HG02885 (cell line): ENCODE data around the gene ABI3.

Source experiments
- ATAC-seq: cut with Tn5 transposase; IDR thresholded peaks from one replicate; pipeline ENCODE4 v1.9.1; 2021; ENCODE audit warnings: mild to moderate bottlenecking; ENCODE audit not compliant: unreplicated experiment, poor library complexity

ABI3 gene

DNA sequence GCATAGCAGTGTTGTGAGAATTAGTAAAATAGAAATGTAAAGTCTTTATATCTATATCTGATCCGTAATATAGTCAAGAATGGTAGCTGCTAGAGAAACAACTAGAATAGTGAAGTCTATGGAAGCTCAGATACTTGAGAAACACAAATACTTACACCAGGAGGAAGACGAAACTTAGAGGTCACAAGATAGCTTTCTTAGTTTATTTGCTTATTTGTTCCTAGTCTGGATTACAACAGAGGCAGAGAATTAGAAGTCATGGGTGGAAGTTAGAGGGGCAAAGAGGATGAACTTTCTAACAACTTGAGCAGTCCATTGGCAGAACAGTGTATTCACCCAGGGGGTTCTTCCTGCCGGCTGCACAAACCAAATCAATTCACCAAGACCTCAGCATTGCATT, 14.0 kb upstream of the ABI3 start:
- ATAC-seq = no peak

DNA sequence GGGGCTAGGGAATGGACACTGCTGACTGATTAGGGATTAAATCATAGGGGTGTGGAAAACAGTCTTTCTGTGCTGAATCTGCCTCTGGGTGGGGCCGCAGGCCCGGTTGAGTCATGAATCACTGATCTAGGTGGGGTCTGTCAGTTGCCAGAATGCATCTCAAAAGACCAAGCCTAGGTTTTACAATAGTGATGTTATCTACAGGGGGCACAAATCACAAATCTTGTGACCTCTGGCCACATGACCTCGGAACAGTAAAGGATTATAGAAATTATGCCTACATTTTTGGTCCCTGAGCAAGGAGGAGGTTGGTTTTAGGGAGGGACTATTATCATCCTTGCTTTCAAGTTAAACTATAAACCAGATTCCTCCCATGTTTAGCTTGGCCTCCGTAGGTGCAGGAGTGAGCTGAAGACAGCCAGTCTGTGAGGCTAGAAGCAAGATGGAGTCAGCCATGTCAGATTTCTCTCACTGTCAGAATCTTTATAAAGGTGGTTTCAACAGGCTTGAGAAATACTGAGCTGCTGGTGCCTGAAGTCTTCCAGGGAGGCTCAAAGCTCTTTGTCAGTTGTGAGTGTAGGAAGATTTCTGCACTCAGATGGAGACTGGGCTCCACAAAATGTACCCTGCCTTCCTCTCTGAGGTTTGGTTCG, 13.0 kb upstream of the ABI3 start:
- no peak for ATAC-seq

DNA sequence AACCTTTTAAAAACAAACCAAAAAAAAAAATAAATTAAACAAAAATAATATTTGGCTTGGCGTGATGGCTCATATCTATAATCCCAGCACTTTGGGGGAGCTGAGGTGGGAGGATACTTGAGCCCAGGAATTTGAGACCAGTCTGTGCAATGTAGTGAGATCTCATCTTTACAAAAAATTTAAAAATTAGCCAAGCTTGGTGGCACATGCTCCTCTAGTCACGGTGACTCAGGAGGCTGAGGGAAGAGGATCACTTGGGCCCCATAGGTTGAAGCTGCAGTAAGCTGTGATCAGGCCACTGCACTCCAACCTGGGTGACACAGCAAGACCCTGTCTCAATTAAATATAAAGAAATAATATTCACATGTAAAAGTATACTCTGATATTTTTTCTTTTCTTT, 12.3 kb upstream of the ABI3 start:
- no peak for ATAC-seq

GRCh38 chr17:49200423-49201083, 10.0 kb upstream of the ABI3 start:
- no peak for ATAC-seq

- no peak for ATAC-seq
Measured at GRCh38 chr17:49201481-49201927, 9.0 kb upstream of the ABI3 start.

DNA sequence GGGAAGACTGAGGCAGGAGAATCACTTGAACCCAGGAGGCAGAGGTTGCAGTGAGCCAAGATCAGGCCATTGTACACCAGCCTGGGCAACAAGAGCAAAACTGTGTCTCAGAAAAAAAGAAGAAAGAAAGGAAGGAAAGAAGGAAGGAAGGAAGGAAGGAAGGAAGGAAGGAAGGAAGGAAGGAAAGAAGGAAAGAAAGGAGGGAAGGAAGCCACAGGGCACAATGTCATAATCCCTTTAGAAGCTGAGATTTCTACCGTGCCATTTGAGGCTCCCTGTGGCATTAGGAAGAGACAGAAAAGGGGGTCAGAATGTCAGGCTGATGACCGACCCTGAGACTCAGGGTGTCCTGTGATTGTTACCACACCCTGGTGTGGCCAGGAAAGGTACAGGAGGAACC, 6.7 kb upstream of the ABI3 start:
- no peak for ATAC-seq

- ATAC-seq = no peak
Measured at GRCh38 chr17:49204516-49204915, 6.0 kb upstream of the ABI3 start.

GRCh38 chr17:49209061-49209571, 1.4 kb upstream of the ABI3 start:
- ATAC-seq = no peak

DNA sequence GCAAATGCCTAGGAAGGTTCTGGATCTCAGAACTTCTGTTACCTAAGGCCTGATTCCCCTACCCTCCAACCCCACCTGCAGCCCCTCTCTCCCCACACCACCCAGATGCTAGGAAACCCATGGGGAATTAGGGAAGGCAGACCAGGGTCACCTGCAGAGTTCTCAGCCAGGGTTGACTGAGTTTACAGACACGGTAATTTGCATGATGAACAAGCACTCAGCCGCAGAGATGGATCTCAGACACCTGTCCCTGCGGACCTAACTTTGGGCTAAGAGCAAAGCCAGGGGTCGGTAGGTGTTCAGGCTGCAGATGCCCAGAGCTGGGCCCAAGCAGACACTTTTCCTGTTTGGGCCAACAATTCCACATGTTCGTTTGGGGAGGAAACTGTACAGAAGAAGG, 2.9 kb downstream of the ABI3 start:
- no peak for ATAC-seq

GRCh38 chr17:49213847-49214246, 3.3 kb downstream of the ABI3 start:
- no peak for ATAC-seq

GRCh38 chr17:49214676-49215360, 4.3 kb downstream of the ABI3 start:
- ATAC-seq = no peak

- ATAC-seq = no peak
Measured at GRCh38 chr17:49216482-49216881, 6.0 kb downstream of the ABI3 start.

DNA sequence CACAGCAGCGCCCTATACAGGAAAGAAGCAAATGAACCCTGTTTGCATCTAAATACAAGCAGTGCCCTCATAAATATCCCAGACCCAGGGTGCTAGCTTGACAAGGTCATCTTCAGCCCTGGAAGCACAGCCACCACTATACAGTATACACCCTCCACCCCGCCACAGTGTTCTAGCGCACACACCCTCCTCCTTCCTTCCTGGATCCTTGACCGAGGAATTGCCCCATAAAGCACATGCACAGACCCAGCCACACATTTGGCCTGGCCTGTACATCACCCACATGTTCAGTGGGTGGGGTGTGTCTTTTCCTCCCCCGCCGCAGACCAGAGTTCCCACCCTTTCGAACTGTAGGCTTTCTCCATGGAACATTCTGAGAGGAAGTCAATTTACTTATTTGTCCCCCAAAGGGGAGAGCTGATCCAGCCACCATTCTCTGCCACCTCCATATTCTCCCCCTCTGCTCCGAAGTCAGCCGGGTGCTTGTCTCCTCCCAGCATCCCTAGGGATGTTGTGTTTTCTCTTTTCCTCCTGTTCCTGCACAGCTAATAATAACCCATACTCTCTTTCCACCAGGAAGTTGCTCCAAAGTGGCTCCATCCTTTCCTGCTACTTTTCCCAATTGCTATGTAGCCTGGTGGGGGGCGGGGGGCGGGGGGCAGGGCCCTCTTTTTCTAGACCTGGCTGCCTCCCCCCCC, 6.6 kb downstream of the ABI3 start:
- no peak for ATAC-seq

DNA sequence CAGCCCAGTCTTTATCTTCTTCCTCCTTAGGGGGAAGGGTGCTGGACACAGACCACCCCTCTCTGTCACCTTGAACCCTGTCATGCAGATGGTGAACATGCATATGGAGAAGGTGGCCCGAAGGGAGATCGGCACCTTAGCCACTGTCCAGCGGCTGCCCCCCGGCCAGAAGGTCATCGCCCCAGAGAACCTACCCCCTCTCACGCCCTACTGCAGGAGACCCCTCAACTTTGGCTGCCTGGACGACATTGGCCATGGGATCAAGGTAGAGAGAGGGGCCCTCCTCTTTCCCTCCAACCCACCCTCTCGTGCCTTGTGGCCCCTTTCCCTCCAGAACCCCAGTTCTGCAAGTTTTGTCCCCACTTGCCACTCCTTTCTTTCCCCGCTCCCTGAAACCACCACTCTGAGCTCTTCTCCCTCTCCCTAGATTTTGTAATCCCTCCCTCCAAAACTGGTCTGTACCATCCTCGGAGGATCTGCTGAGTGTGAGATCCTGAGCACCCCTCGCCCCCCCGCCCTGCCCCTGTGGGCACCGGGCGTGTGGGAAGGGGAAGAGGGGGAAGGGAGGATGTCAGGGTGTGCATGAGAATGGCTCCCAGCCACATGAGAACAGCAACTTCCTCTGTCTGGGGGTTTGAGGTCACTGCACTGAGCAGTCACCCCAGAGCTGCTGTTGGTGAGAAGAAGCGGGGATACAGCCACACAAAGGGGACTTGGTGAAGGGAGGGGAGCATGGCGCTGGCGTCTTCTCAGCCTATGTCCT, 7.3 kb downstream of the ABI3 start:
- ATAC-seq = peak; percentile 57

DNA sequence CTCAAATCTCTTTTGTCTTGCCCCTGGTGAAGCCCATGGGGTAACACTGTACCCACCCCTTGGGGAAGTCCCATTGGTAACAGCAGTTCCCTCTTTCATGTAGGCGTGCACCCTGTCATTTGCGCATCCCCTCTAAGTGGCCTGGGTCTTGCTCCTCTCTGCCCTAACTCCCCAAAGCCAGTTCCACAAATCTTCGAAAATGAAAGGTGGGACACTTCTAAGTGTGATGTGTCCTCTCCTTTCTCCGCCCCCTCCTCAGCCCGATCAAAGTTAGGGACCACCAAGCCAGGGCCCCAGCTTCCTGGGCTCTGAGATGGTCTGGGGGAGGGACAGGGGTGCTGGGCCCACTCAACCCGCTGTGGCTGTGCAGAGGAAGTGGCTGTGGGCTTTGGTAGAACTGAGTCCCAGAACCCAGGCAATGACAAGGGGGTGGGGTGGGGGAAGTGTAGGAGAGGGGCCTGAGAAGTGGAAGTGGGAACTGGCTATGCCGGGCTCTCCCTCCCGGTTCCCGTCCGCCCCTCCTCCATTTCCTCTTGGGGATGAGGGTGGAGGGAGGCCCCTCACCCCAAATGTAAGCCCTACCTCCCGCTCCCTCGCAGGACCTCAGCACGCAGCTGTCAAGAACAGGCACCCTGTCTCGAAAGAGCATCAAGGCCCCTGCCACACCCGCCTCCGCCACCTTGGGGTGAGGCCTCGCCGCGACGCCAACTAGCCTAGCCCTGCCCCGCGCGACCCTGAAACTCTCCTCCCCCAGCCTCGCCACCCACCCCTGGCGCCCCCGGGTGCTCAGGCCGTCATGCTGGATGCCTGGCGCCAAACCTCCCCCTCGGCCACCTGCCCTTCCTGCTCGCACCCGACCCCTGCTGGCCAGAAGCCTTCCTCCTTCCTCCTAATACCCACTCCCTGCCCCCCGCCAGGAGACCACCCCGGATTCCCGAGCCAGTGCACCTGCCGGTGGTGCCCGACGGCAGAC, 8.7 kb downstream of the ABI3 start:
- peak; percentile 32 for ATAC-seq

DNA sequence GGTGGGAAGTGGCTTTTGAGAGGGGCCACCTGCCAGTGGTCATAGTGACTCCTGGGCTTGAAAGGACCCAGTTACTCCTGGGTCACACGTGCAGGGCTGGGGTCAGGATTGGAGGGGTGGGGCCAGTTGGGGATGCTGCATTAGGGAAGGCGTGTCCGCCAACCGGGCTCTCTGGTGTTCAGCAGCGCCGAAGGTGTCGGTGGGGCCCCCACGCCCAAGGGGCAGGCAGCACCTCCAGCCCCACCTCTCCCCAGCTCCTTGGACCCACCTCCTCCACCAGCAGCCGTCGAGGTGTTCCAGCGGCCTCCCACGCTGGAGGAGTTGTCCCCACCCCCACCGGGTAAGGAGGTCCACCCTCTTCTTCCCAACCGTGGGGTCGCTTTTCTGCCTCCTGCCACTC, 9.5 kb downstream of the ABI3 start:
- ATAC-seq = no peak

DNA sequence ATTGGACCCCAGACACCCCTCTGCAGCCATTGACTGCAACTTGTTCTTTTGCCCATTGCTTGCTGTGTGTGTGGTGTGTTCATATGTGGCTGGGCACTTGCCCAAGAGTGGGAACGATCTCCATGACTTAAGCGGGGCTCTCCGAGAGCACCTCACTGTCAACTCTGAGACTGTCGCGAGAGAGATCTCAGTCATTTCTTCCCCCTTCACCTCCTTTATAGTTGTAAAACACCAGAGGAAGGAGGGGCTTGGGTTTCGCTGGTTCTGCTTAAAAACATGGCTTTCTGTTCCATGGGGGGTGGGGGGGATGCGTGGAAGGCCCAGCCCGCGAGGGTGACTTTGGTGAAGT, 12.6 kb downstream of the ABI3 start:
- ATAC-seq = no peak

DNA sequence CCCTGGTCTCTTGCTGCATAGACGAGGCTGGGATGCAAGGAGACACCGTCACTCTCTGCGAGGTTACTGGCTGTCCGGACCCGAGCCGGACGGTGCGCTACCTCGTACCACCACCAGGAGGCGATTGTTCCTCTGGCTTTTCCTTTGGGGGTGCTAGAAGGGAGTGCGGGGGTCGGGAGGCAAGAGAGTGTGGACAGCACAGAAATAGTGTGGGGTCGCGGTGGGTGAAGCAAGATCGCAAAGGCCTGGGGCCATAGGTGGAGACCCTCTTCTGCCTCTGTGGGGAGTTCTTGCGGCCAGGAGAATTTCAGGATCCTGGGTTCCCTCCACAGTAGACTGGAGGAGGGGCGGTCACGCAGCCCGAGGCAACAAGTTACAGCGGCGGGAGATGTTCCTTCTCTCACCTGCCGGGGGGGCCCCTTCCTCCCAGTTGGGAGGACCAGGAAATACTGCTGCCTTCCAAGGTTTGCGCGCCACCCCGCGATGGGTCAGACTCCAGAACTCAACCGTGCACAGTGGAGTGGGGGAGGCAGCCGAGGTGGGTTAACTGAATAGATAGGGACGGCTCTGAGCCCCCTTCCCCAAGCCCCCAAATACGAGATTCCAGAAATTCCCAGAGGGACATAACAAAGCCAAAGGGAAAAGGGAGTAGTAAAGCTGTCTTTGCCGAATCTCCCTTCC, 13.2 kb downstream of the ABI3 start:
- ATAC-seq = no peak
